ENCODE results near the gene SLC15A1. TPM values are rescaled to one million over a fixed set of nuclear protein-coding genes. Genes with fewer than 3 reads are reported as not detected.

Gene SLC15A1
- total RNA-seq: not detected in 2 replicates

GRCh38 chr13:98752467-98753290, at the start of gene SLC15A1:
SLC15A1 (minus strand) TSS chr13:98752672; CDS start chr13:98752598, 74 bp downstream.
- intact Hi-C loops (cut with micrococcal nuclease): no loop called here

GRCh38 chr13:98801626-98802418, 49.4 kb upstream of the SLC15A1 start:
- intact Hi-C loops (cut with micrococcal nuclease): no loop called here

- intact Hi-C loops (cut with micrococcal nuclease): no loop called here
These were observed 47.6 kb upstream of the SLC15A1 start for GRCh38 chr13:98800078-98800477.

- intact Hi-C loops (cut with micrococcal nuclease): no loop called here
These were observed 46.6 kb upstream of the SLC15A1 start for GRCh38 chr13:98798849-98799645.

- intact Hi-C loops (cut with micrococcal nuclease): no loop called here
These were observed 45.0 kb upstream of the SLC15A1 start for GRCh38 chr13:98797456-98797855.

GRCh38 chr13:98796798-98797197, 44.3 kb upstream of the SLC15A1 start:
- intact Hi-C loops (cut with micrococcal nuclease): no loop called here

- intact Hi-C loops (cut with micrococcal nuclease): no loop called here
These were observed 43.7 kb upstream of the SLC15A1 start for GRCh38 chr13:98796191-98796590.

- intact Hi-C loops (cut with micrococcal nuclease): no loop called here
These were observed 42.7 kb upstream of the SLC15A1 start for GRCh38 chr13:98795220-98795619.

GRCh38 chr13:98794498-98794897, 42.0 kb upstream of the SLC15A1 start:
- intact Hi-C loops (cut with micrococcal nuclease): no loop called here

- intact Hi-C loops (cut with micrococcal nuclease): no loop called here
These were observed 40.5 kb upstream of the SLC15A1 start for GRCh38 chr13:98792785-98793495.

GRCh38 chr13:98792321-98792720, 39.8 kb upstream of the SLC15A1 start:
- intact Hi-C loops (cut with micrococcal nuclease): no loop called here

GRCh38 chr13:98791611-98792010, 39.1 kb upstream of the SLC15A1 start:
- intact Hi-C loops (cut with micrococcal nuclease): no loop called here

GRCh38 chr13:98787996-98788395, 35.5 kb upstream of the SLC15A1 start:
- intact Hi-C loops (cut with micrococcal nuclease): no loop called here

GRCh38 chr13:98787173-98787572, 34.7 kb upstream of the SLC15A1 start:
- intact Hi-C loops (cut with micrococcal nuclease): no loop called here

GRCh38 chr13:98786023-98786422, 33.6 kb upstream of the SLC15A1 start:
- intact Hi-C loops (cut with micrococcal nuclease): no loop called here

GRCh38 chr13:98785405-98785804, 32.9 kb upstream of the SLC15A1 start:
- intact Hi-C loops (cut with micrococcal nuclease): no loop called here

GRCh38 chr13:98784666-98785065, 32.2 kb upstream of the SLC15A1 start:
- intact Hi-C loops (cut with micrococcal nuclease): no loop called here

- intact Hi-C loops (cut with micrococcal nuclease): no loop called here
These were observed 31.5 kb upstream of the SLC15A1 start for GRCh38 chr13:98783856-98784478.

- intact Hi-C loops (cut with micrococcal nuclease): no loop called here
These were observed 30.2 kb upstream of the SLC15A1 start for GRCh38 chr13:98782654-98783053.

GRCh38 chr13:98781905-98782304, 29.4 kb upstream of the SLC15A1 start:
- intact Hi-C loops (cut with micrococcal nuclease): no loop called here

GRCh38 chr13:98781470-98781869, 29.0 kb upstream of the SLC15A1 start:
- intact Hi-C loops (cut with micrococcal nuclease): no loop called here

All from T-helper 1 cell treated with Interleukin-12 subunit alpha and Interleukin-12 subunit beta and Interleukin-4 antibody, amounts not matched to agents 30 ng/mL and 1 ng/mL, for 36 hours (primary cell).